Chondrocyte (in vitro differentiated cells): ENCODE data around the gene PALLD. TPM values are rescaled to one million over a fixed set of nuclear protein-coding genes. Genes with fewer than 3 reads are reported as not detected.

Experiments
- DNase-seq: peaks from one replicate; pipeline ENCODE4 v3.0.0; 2021; ENCODE audit warnings: mixed read lengths, low spot score
- H3K27ac Mint-ChIP-seq: one replicate; pipeline ENCODE4 v1.8.0; 2021; ENCODE audit warnings: mild to moderate bottlenecking, moderate library complexity, mixed read lengths; ENCODE audit not compliant: unreplicated experiment
- H3K27me3 Mint-ChIP-seq: 2 replicates; pipeline ENCODE4 v1.8.0; 2021; ENCODE audit warnings: low read depth, mixed read lengths
- H3K36me3 Mint-ChIP-seq: 2 replicates; pipeline ENCODE4 v1.8.0; 2021; ENCODE audit warnings: low read depth, mixed read lengths
- H3K4me1 Mint-ChIP-seq: 2 replicates; pipeline ENCODE4 v1.8.0; 2021; ENCODE audit warnings: low read depth, mild to moderate bottlenecking, mixed read lengths
- H3K4me3 Mint-ChIP-seq: one replicate; pipeline ENCODE4 v1.8.0; 2021; ENCODE audit warnings: mild to moderate bottlenecking, moderate library complexity, mixed read lengths; ENCODE audit not compliant: unreplicated experiment
- H3K9me3 Mint-ChIP-seq: 2 replicates; pipeline ENCODE4 v1.8.0; 2021; ENCODE audit warnings: low read depth, mixed read lengths
- CTCF ChIP-seq: fragments of 200-600 bp; sonication (generic); IDR thresholded peaks from 2 replicates; pipeline ENCODE4 v1.5.0; 2021; ENCODE audit warnings: antibody characterized with exemption, mild to moderate bottlenecking, moderate library complexity
- total RNA-seq: library from RNA; stranded (reverse); gene quantifications from 3 replicates; pipeline ENCODE4 v1.2.1, GENCODE V29; 2021

Gene PALLD
- total RNA-seq, 1 donor from 2014 or later = 900 TPM

- no peaks in the 10 kb centered on the region for H3K27me3 Mint-ChIP-seq
- H3K27ac Mint-ChIP-seq = peak overlapping the region; percentile 95
- no peak overlapping the region for H3K4me3 Mint-ChIP-seq
- H3K4me1 Mint-ChIP-seq = peaks cover 96% of the 10 kb centered on the region
- DNase-seq = no peak
- no peak for TF ChIP-seq CTCF
- peaks cover 3% of the 10 kb centered on the region for H3K9me3 Mint-ChIP-seq
- H3K36me3 Mint-ChIP-seq = peaks cover 25% of the 10 kb centered on the region
Measured at GRCh38 chr4:168769837-168770236, 273.0 kb downstream of the PALLD start.

- peak; percentile 11 for TF ChIP-seq CTCF
- DNase-seq = no peak
- H3K9me3 Mint-ChIP-seq = peaks cover 12% of the 10 kb centered on the region
- no peaks in the 10 kb centered on the region for H3K27me3 Mint-ChIP-seq
- peaks cover 29% of the 10 kb centered on the region for H3K36me3 Mint-ChIP-seq
- peak overlapping the region; percentile 95 for H3K27ac Mint-ChIP-seq
- H3K4me1 Mint-ChIP-seq = peaks cover 82% of the 10 kb centered on the region
- no peak overlapping the region for H3K4me3 Mint-ChIP-seq
Measured at GRCh38 chr4:168771251-168771650, 274.4 kb downstream of the PALLD start.

- H3K4me3 Mint-ChIP-seq = no peak overlapping the region
- peaks cover 32% of the 10 kb centered on the region for H3K36me3 Mint-ChIP-seq
- no peak for DNase-seq
Measured at GRCh38 chr4:168773388-168774195, 276.7 kb downstream of the PALLD start.

GRCh38 chr4:168776382-168776781 is 279.5 kb downstream of the PALLD start:
- H3K4me1 Mint-ChIP-seq = peaks cover 59% of the 10 kb centered on the region
- H3K27me3 Mint-ChIP-seq = no peaks in the 10 kb centered on the region
- H3K27ac Mint-ChIP-seq = no peak overlapping the region
- H3K9me3 Mint-ChIP-seq = peaks cover 12% of the 10 kb centered on the region
- peaks cover 39% of the 10 kb centered on the region for H3K36me3 Mint-ChIP-seq
- H3K4me3 Mint-ChIP-seq = no peak overlapping the region
- TF ChIP-seq CTCF = no peak
- no peak for DNase-seq

More at GRCh38 chr4:168773388-168774195, 276.7 kb downstream of the PALLD start:
- Mint-ChIP-seq H3K27me3 (no peaks in the 10 kb centered on the region), H3K4me1 (peaks cover 71% of the 10 kb centered on the region), H3K27ac (peak overlapping the region; percentile 49), H3K9me3 (peaks cover 12% of the 10 kb centered on the region)
- TF ChIP-seq CTCF = no peak

GRCh38 chr4:168777277-168777965 is 280.6 kb downstream of the PALLD start:
- Mint-ChIP-seq H3K36me3 (peaks cover 38% of the 10 kb centered on the region), H3K4me3 (no peak overlapping the region), H3K9me3 (peaks cover 12% of the 10 kb centered on the region), H3K27me3 (no peaks in the 10 kb centered on the region), H3K4me1 (peaks cover 59% of the 10 kb centered on the region), H3K27ac (peak overlapping the region; percentile 78)
- TF ChIP-seq CTCF = no peak
- DNase-seq = no peak
